Type B pancreatic cell (in vitro differentiated cells): ENCODE results near the gene ASZ1. TPM values are rescaled to one million over a fixed set of nuclear protein-coding genes. Genes with fewer than 3 reads are reported as not detected.
A peak's percentile ranks its signal among the peaks of the same experiment; 100 is the strongest.

Source experiments
- DNase-seq: peaks from one replicate; pipeline ENCODE4 v3.0.0; 2021; ENCODE audit warnings: mixed read lengths; ENCODE audit not compliant: unreplicated experiment; ENCODE audit errors: extremely low spot score
- H3K27ac Mint-ChIP-seq: 2 replicates; pipeline ENCODE4 v1.8.0; 2021; ENCODE audit warnings: mild to moderate bottlenecking, mixed read lengths
- H3K27me3 Mint-ChIP-seq: 2 replicates; pipeline ENCODE4 v1.8.0; 2021; ENCODE audit warnings: mixed read lengths
- H3K36me3 Mint-ChIP-seq: 2 replicates; pipeline ENCODE4 v1.8.0; 2021; ENCODE audit warnings: mixed read lengths
- H3K4me1 Mint-ChIP-seq: one replicate; pipeline ENCODE4 v1.8.0; 2021; ENCODE audit warnings: mixed read lengths; ENCODE audit not compliant: unreplicated experiment
- H3K4me3 Mint-ChIP-seq: 2 replicates; pipeline ENCODE4 v1.8.0; 2021; ENCODE audit warnings: mild to moderate bottlenecking, mixed read lengths
- H3K9me3 Mint-ChIP-seq: 2 replicates; pipeline ENCODE4 v1.8.0; 2021; ENCODE audit warnings: mixed read lengths
- CTCF ChIP-seq: fragments of 200-600 bp; sonication (generic); conservative IDR thresholded peaks from 2 replicates; pipeline ENCODE4 v1.5.0; 2021; ENCODE audit warnings: antibody characterized with exemption, mild to moderate bottlenecking
- total RNA-seq: library from RNA; stranded (reverse); gene quantifications from 2 replicates; pipeline ENCODE4 v1.2.1, GENCODE V29; 2021; ENCODE audit warnings: low replicate concordance

ASZ1 gene
- total RNA-seq, 1 donor from 2014 or later, result not detected

- TF ChIP-seq CTCF, result peak; percentile 65
- no peak overlapping the region for H3K4me3 Mint-ChIP-seq
- no peaks in the 10 kb centered on the region for H3K27me3 Mint-ChIP-seq
- H3K9me3 Mint-ChIP-seq, result no peaks in the 10 kb centered on the region
- no peak for DNase-seq
- no peak overlapping the region for H3K27ac Mint-ChIP-seq
- no peaks in the 10 kb centered on the region for H3K36me3 Mint-ChIP-seq
- H3K4me1 Mint-ChIP-seq, result no peaks in the 10 kb centered on the region
These were observed 25.8 kb downstream of the ASZ1 start for GRCh38 chr7:117401293-117402002.

GRCh38 chr7:117399820-117400422 is 27.4 kb downstream of the ASZ1 start:
- peak; percentile 74 for TF ChIP-seq CTCF
- no peak for DNase-seq
- H3K36me3 Mint-ChIP-seq, result no peaks in the 10 kb centered on the region
- H3K27ac Mint-ChIP-seq, result no peak overlapping the region
- H3K27me3 Mint-ChIP-seq, result no peaks in the 10 kb centered on the region
- no peaks in the 10 kb centered on the region for H3K4me1 Mint-ChIP-seq
- H3K4me3 Mint-ChIP-seq, result no peak overlapping the region
- H3K9me3 Mint-ChIP-seq, result no peaks in the 10 kb centered on the region

- no peaks in the 10 kb centered on the region for H3K27me3 Mint-ChIP-seq
- TF ChIP-seq CTCF, result no peak
- H3K27ac Mint-ChIP-seq, result no peak overlapping the region
- DNase-seq, result no peak
- H3K9me3 Mint-ChIP-seq, result no peaks in the 10 kb centered on the region
- H3K36me3 Mint-ChIP-seq, result no peaks in the 10 kb centered on the region
- no peak overlapping the region for H3K4me3 Mint-ChIP-seq
- H3K4me1 Mint-ChIP-seq, result no peaks in the 10 kb centered on the region
These were observed 31.6 kb downstream of the ASZ1 start for GRCh38 chr7:117395743-117396142.

- H3K4me1 Mint-ChIP-seq, result no peaks in the 10 kb centered on the region
- DNase-seq, result no peak
- H3K9me3 Mint-ChIP-seq, result peaks cover under 1% of the 10 kb centered on the region
- no peaks in the 10 kb centered on the region for H3K36me3 Mint-ChIP-seq
- no peak for TF ChIP-seq CTCF
- no peak overlapping the region for H3K27ac Mint-ChIP-seq
- H3K4me3 Mint-ChIP-seq, result no peak overlapping the region
- H3K27me3 Mint-ChIP-seq, result no peaks in the 10 kb centered on the region
These were observed 33.5 kb downstream of the ASZ1 start for GRCh38 chr7:117393781-117394180.

GRCh38 chr7:117389871-117390270 is 37.4 kb downstream of the ASZ1 start:
- Mint-ChIP-seq H3K9me3 (peaks cover 5% of the 10 kb centered on the region), H3K4me3 (no peak overlapping the region), H3K27ac (no peak overlapping the region), H3K36me3 (no peaks in the 10 kb centered on the region), H3K4me1 (peaks cover 4% of the 10 kb centered on the region), H3K27me3 (no peaks in the 10 kb centered on the region)
- no peak for TF ChIP-seq CTCF
- DNase-seq, result no peak
